Esophagus muscularis mucosa (tissue), 4 donors: ENCODE measurements around the gene SMPD2. TPM values are rescaled to one million over a fixed set of nuclear protein-coding genes. Genes with fewer than 3 reads are reported as not detected.

Experiments
- DNase-seq: peaks from one replicate; pipeline ENCODE4 v3.0.0-alpha.2; 2017; ENCODE audit errors: extremely low spot score
- H3K27ac ChIP-seq, 4 donors: fragments of 200-600 bp; sonication (generic); replicated peaks in 1 of 4; 1 replicate in 3 of 4; 2 replicates in 1 of 4; pipeline ENCODE4 v1.5.1; 2016 to 2019; ENCODE audit warnings: mild to moderate bottlenecking in 1 of 4
- H3K27me3 ChIP-seq, 4 donors: fragments of 200-600 bp; sonication (generic); one replicate each; pipeline versions ENCODE4 v1.5.1 to v1.6.0; 2016 to 2019
- H3K36me3 ChIP-seq, 4 donors: fragments of 200-600 bp; sonication (generic); one replicate each; pipeline ENCODE4 v1.5.1; 2016 to 2019
- H3K4me1 ChIP-seq, 4 donors: fragments of 200-600 bp; sonication (generic); one replicate each; pipeline ENCODE4 v1.5.1; 2016 to 2019
- H3K4me3 ChIP-seq, 4 donors: fragments of 200-600 bp; sonication (generic); 1 replicate in 2 of 4; 2 replicates in 2 of 4; pipeline ENCODE4 v1.5.1; 2016 to 2019; ENCODE audit warnings: mild to moderate bottlenecking in 4 of 4, moderate library complexity in 1 of 4
- H3K9me3 ChIP-seq, 4 donors: fragments of 200-600 bp; sonication (generic); 1 replicate in 3 of 4; 2 replicates in 1 of 4; pipeline ENCODE4 v1.5.1; 2016 to 2019
- CTCF ChIP-seq, 3 experiments: fragments of 200-600 bp in 2 of 3; fragments of 450-650 bp in 1 of 3; sonication (generic) in 2 of 3; IDR thresholded peaks; one replicate each; pipeline ENCODE4 v1.5.1; 2017 to 2019; ENCODE audit warnings: antibody characterized with exemption in 3 of 3, mild to moderate bottlenecking in 2 of 3, moderate library complexity in 1 of 3
- EP300 ChIP-seq: sonication (generic); formaldehyde crosslinking; IDR thresholded peaks from one replicate; pipeline ENCODE4 v1.6.1; 2017; ENCODE audit warnings: antibody characterized with exemption
- POLR2A ChIP-seq: fragments of 450-650 bp; IDR thresholded peaks from one replicate; pipeline ENCODE4 v1.6.1; 2017; ENCODE audit warnings: antibody characterized with exemption, moderate library complexity, mild to moderate bottlenecking, low read depth
- POLR2AphosphoS5 ChIP-seq, 2 donors: sonication (generic); formaldehyde crosslinking; IDR thresholded peaks; one replicate each; pipeline ENCODE4 v1.6.1; 2017; ENCODE audit warnings: antibody characterized with exemption in 2 of 2
- WGBS: methylation state at CpG from one replicate; pipeline ENCODE4 v1.1.5; 2018; 5-methylcytosine and 5-hydroxymethylcytosine counted together
- intact Hi-C: fragments of 100-400 bp; cut with DNase I; formaldehyde crosslinking; loops from one replicate; pipeline ENCODE4 v1.15.1; 2023
- total RNA-seq, 4 donors: library from RNA; depleted of rRNA; stranded (reverse); fragments of >200 nt; gene quantifications; one replicate each; pipeline versions ENCODE4 v1.1.0 to v1.2.1, GENCODE V29; 2016

Gene SMPD2
- total RNA-seq, 4 donors from 2014 or later: 4.6 to 7.6 (median 6.4) TPM

- no peaks in the 10 kb centered on the region for H3K9me3 ChIP-seq
- intact Hi-C loops: no loop called here
- H3K27me3 ChIP-seq: no peaks in the 10 kb centered on the region
- H3K4me3 ChIP-seq: no peak overlapping the region
- no peaks in the 10 kb centered on the region for H3K36me3 ChIP-seq
- H3K4me1 ChIP-seq: no peaks in the 10 kb centered on the region
- DNase-seq: no peak
- 96% methylated on average over 1 of the region's 1 CpG for WGBS
- no peak overlapping the region for H3K27ac ChIP-seq
- TF ChIP-seq CTCF (IDR thresholded peaks at IDR 0.05): no peak
Observed at GRCh38 chr6:109421184-109421583, 19.3 kb upstream of the SMPD2 start.

- TF ChIP-seq POLR2A (no peak), POLR2AphosphoS5 (IDR thresholded peaks at IDR 0.05) (no peak), EP300 (no peak), CTCF (IDR thresholded peaks at IDR 0.05) (no peak)
- no peak overlapping the region for H3K4me3 ChIP-seq
- DNase-seq: no peak
- peaks cover 7 to 9% (median 8%) of the 10 kb centered on the region in 4 donors for H3K4me1 ChIP-seq
- H3K27me3 ChIP-seq: no peaks in the 10 kb centered on the region
- intact Hi-C loops: no loop called here
- no peaks in the 10 kb centered on the region for H3K36me3 ChIP-seq
- 88% methylated on average over 2 of the region's 2 CpGs for WGBS
- H3K9me3 ChIP-seq: no peaks in the 10 kb centered on the region
- no peak overlapping the region for H3K27ac ChIP-seq
Observed at GRCh38 chr6:109424946-109425345, 15.6 kb upstream of the SMPD2 start.

- peak overlapping the region in 2 of 4 donors; percentile 3 to 5 for H3K4me3 ChIP-seq
- no peak for DNase-seq
- H3K27ac ChIP-seq: no peak overlapping the region
- TF ChIP-seq EP300 (no peak), POLR2A (no peak), CTCF (IDR thresholded peaks at IDR 0.05) (no peak), POLR2AphosphoS5 (IDR thresholded peaks at IDR 0.05) (no peak)
- no peaks in the 10 kb centered on the region for H3K27me3 ChIP-seq
- WGBS: 33% methylated on average over 7 of the region's 7 CpGs
- H3K9me3 ChIP-seq: no peaks in the 10 kb centered on the region
- peaks cover 7 to 9% (median 8%) of the 10 kb centered on the region in 4 donors for H3K4me1 ChIP-seq
- intact Hi-C loops: no loop called here
- H3K36me3 ChIP-seq: no peaks in the 10 kb centered on the region
Observed at GRCh38 chr6:109428889-109429477, 11.5 kb upstream of the SMPD2 start.

- Histone ChIP-seq H3K4me1 (peaks cover 7 to 9% (median 8%) of the 10 kb centered on the region in 4 donors), H3K27me3 (no peaks in the 10 kb centered on the region), H3K9me3 (no peaks in the 10 kb centered on the region), H3K4me3 (no peak overlapping the region), H3K27ac (no peak overlapping the region), H3K36me3 (no peaks in the 10 kb centered on the region)
- 83% methylated on average over 3 of the region's 3 CpGs for WGBS
- intact Hi-C loops: no loop called here
- no peak for TF ChIP-seq EP300
- no peak for DNase-seq
Observed at GRCh38 chr6:109429496-109429895, 11.0 kb upstream of the SMPD2 start.

GRCh38 chr6:109434456-109434855 is 6.1 kb upstream of the SMPD2 start:
- DNase-seq: no peak
- Histone ChIP-seq H3K4me1 (peaks cover 4 to 7% (median 6%) of the 10 kb centered on the region in 4 donors), H3K36me3 (no peaks in the 10 kb centered on the region), H3K4me3 (no peak overlapping the region), H3K27me3 (no peaks in the 10 kb centered on the region), H3K9me3 (no peaks in the 10 kb centered on the region), H3K27ac (no peak overlapping the region)
- intact Hi-C loops: no loop called here
- no peak for TF ChIP-seq POLR2AphosphoS5 (IDR thresholded peaks at IDR 0.05)
- TF ChIP-seq CTCF (IDR thresholded peaks at IDR 0.05): no peak
- TF ChIP-seq EP300: no peak
- no peak for TF ChIP-seq POLR2A
- WGBS: 60% methylated on average over 2 of the region's 2 CpGs
